Fibroblast of mammary gland (primary cell): ENCODE results near the gene SCYL3.
A peak's percentile ranks its signal among the peaks of the same experiment; 100 is the strongest.

ENCODE experiments used
- DNase-seq: peaks from one replicate; pipeline ENCODE4 v3.0.0-alpha.2; 2010; ENCODE audit warnings: low read depth
- H3K4me3 ChIP-seq: 2 replicates; pipeline ENCODE4 v1.5.1; 2011; ENCODE audit warnings: low read depth, mild to moderate bottlenecking, low read length, moderate library complexity; ENCODE audit not compliant: control insufficient read depth
- TF ChIP-seq, protein P1 (sequence below): conservative IDR thresholded peaks from 2 replicates; pipeline ENCODE4 v1.5.1; 2011; ENCODE audit warnings: low read depth, low read length, inconsistent platforms; ENCODE audit not compliant: control insufficient read depth, insufficient read depth

SCYL3 gene

GRCh38 chr1:169914531-169914930 is 20.8 kb upstream of the SCYL3 start:
- peak; percentile 51 for DNase-seq
- TF ChIP-seq, protein P1, sequence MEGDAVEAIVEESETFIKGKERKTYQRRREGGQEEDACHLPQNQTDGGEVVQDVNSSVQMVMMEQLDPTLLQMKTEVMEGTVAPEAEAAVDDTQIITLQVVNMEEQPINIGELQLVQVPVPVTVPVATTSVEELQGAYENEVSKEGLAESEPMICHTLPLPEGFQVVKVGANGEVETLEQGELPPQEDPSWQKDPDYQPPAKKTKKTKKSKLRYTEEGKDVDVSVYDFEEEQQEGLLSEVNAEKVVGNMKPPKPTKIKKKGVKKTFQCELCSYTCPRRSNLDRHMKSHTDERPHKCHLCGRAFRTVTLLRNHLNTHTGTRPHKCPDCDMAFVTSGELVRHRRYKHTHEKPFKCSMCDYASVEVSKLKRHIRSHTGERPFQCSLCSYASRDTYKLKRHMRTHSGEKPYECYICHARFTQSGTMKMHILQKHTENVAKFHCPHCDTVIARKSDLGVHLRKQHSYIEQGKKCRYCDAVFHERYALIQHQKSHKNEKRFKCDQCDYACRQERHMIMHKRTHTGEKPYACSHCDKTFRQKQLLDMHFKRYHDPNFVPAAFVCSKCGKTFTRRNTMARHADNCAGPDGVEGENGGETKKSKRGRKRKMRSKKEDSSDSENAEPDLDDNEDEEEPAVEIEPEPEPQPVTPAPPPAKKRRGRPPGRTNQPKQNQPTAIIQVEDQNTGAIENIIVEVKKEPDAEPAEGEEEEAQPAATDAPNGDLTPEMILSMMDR = no peak
- H3K4me3 ChIP-seq = no peak overlapping the region

DNA sequence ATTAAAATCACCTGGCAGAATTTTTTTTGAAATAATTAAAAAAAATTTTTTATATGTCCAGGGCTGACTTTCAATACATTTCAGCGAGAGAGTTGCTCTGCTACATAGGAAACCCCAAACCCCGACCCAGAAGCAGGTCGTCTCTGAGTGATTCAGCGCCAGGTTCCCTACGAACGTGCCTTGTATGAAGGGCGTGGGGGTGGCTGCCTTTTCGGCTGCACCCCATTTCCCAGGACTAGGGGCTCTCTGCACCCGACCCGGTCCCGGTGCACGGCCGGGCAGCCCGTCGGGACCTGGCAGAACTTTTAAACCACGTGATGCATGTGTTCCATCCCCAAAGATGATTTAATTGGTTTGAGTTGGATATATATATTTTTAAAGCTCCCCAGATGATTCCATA is 15.8 kb upstream of the SCYL3 start:
- TF ChIP-seq, protein P1 = no peak
- DNase-seq = no peak
- no peak overlapping the region for H3K4me3 ChIP-seq

DNA sequence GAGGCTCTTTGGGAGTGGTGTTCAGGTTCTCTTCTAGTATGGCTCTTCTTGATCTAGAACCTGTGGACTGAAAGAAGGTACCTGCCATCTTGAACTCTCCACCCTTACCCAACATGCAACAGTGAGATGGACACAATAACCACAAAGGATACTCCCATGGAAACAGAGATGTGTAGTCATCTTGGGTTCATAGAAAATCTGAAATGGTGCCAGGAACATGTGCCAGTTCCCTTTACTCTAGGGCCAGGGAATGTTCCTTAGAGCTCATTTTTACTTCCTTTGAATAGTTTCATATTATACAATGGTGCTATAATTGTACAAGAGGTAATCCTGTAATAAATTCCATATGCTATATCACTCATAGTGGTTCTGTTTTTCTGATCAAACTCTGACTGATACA is 13.2 kb upstream of the SCYL3 start:
- peak; percentile 89 for DNase-seq
- TF ChIP-seq, protein P1 = no peak
- no peak overlapping the region for H3K4me3 ChIP-seq

- DNase-seq = no peak
- no peak overlapping the region for H3K4me3 ChIP-seq
- TF ChIP-seq, protein P1 = no peak
Measured at GRCh38 chr1:169904834-169905233, 11.1 kb upstream of the SCYL3 start.

- TF ChIP-seq, protein P1 = no peak
- DNase-seq = no peak
- no peak overlapping the region for H3K4me3 ChIP-seq
Measured at GRCh38 chr1:169902751-169903150, 9.1 kb upstream of the SCYL3 start.

GRCh38 chr1:169901115-169901514 is 7.4 kb upstream of the SCYL3 start:
- no peak for DNase-seq
- TF ChIP-seq, protein P1 = no peak

DNA sequence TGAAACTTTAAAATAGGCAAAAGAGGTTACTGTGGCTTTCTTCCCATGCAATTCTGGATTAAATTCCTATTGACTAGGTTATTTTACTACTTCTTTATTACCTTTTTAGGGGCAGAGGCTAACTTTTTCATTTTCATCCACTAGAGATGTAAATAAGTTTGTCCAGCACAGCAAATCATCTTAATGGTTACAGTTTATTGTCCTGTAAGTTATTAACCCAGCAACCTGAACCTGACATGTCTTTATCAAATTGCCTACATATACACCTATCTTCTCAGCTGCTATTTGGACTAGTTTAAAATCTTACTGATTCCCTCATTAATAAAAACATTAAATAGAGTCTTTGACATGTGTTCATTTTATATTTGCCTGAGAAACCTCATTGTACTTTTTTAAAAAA is 6.9 kb upstream of the SCYL3 start:
- no peak overlapping the region for H3K4me3 ChIP-seq
- TF ChIP-seq, protein P1 = no peak
- no peak for DNase-seq

More at GRCh38 chr1:169901115-169901514, 7.4 kb upstream of the SCYL3 start:
- H3K4me3 ChIP-seq = no peak overlapping the region
